Ascending aorta (tissue), 2 donors: ENCODE measurements around the gene MAFF. TPM values are rescaled to one million over a fixed set of nuclear protein-coding genes. Genes with fewer than 3 reads are reported as not detected.
A peak's percentile ranks its signal among the peaks of the same experiment; 100 is the strongest.

Experiments
- DNase-seq, 2 donors: peaks; one replicate each; pipeline ENCODE4 v3.0.0-alpha.2; 2019; ENCODE audit warnings: low spot score in 2 of 2
- H3K27ac ChIP-seq, 2 donors: fragments of 200-600 bp; sonication (generic); one replicate each; pipeline ENCODE4 v1.5.1; 2016 to 2017; ENCODE audit warnings: mild to moderate bottlenecking in 1 of 2
- H3K27me3 ChIP-seq: fragments of 200-600 bp; sonication (generic); one replicate; pipeline ENCODE4 v1.5.1; 2017
- H3K36me3 ChIP-seq, 2 donors: fragments of 200-600 bp; sonication (generic); one replicate each; pipeline ENCODE4 v1.5.1; 2016
- H3K4me1 ChIP-seq, 2 donors: fragments of 200-600 bp; sonication (generic); one replicate each; pipeline ENCODE4 v1.5.1; 2016 to 2017; ENCODE audit warnings: mild to moderate bottlenecking in 1 of 2
- H3K4me3 ChIP-seq, 2 donors: fragments of 200-600 bp; sonication (generic); one replicate each; pipeline ENCODE4 v1.5.1; 2016 to 2017; ENCODE audit warnings: mild to moderate bottlenecking in 1 of 2
- H3K9me3 ChIP-seq, 2 donors: fragments of 200-600 bp; sonication (generic); one replicate each; pipeline ENCODE4 v1.5.1; 2016
- CTCF ChIP-seq, 3 experiments: fragments of 200-600 bp in 2 of 3; fragments of 450-650 bp in 1 of 3; sonication (generic) in 2 of 3; IDR thresholded peaks; one replicate each; pipeline ENCODE4 v1.5.1; 2016 to 2019; ENCODE audit warnings: antibody characterized with exemption in 3 of 3, mild to moderate bottlenecking in 1 of 3, moderate library complexity in 1 of 3
- intact Hi-C: fragments of 100-400 bp; cut with DNase I; formaldehyde crosslinking; loops from one replicate; pipeline ENCODE4 v1.15.1; 2023
- total RNA-seq: library from RNA; depleted of rRNA; stranded (reverse); fragments of >200 nt; gene quantifications from one replicate; pipeline ENCODE4 v1.1.0, GENCODE V29; 2016

The MAFF gene
- total RNA-seq, 1 donor from 2014 or later: 183 TPM

- Histone ChIP-seq H3K36me3 (no peaks in the 10 kb centered on the region), H3K4me1 (peaks cover 0 to 11% of the 10 kb centered on the region in 2 donors), H3K27me3 (no peaks in the 10 kb centered on the region), H3K27ac (no peak overlapping the region), H3K9me3 (no peaks in the 10 kb centered on the region), H3K4me3 (no peak overlapping the region)
- intact Hi-C loops: no loop called here
- no peak for TF ChIP-seq CTCF (IDR thresholded peaks at IDR 0.05)
- no peak for DNase-seq
Observed at GRCh38 chr22:38189104-38189503, 12.7 kb upstream of the MAFF start.

GRCh38 chr22:38190581-38190980 lies 11.2 kb upstream of the MAFF start:
- H3K4me3 ChIP-seq: no peak overlapping the region
- intact Hi-C loops: no loop called here
- TF ChIP-seq CTCF (IDR thresholded peaks at IDR 0.05): no peak
- H3K9me3 ChIP-seq: no peaks in the 10 kb centered on the region
- H3K36me3 ChIP-seq: no peaks in the 10 kb centered on the region
- no peak for DNase-seq
- H3K27ac ChIP-seq: no peak overlapping the region
- H3K27me3 ChIP-seq: no peaks in the 10 kb centered on the region
- peaks cover 0 to 11% of the 10 kb centered on the region in 2 donors for H3K4me1 ChIP-seq

GRCh38 chr22:38191055-38191454 lies 10.7 kb upstream of the MAFF start:
- no peak for DNase-seq
- Histone ChIP-seq H3K4me1 (peaks cover 0 to 11% of the 10 kb centered on the region in 2 donors), H3K9me3 (no peaks in the 10 kb centered on the region), H3K36me3 (no peaks in the 10 kb centered on the region), H3K4me3 (no peak overlapping the region), H3K27ac (no peak overlapping the region), H3K27me3 (no peaks in the 10 kb centered on the region)
- TF ChIP-seq CTCF (IDR thresholded peaks at IDR 0.05): no peak
- intact Hi-C loops: no loop called here

GRCh38 chr22:38191731-38192474 lies 9.9 kb upstream of the MAFF start:
- intact Hi-C loops: no loop called here
- no peak overlapping the region for H3K4me3 ChIP-seq
- no peaks in the 10 kb centered on the region for H3K27me3 ChIP-seq
- H3K4me1 ChIP-seq: peaks cover 0 to 11% of the 10 kb centered on the region in 2 donors
- no peaks in the 10 kb centered on the region for H3K9me3 ChIP-seq
- no peak for TF ChIP-seq CTCF (IDR thresholded peaks at IDR 0.05)
- DNase-seq: no peak
- peak overlapping the region in 1 of 2 donors; percentile 10 for H3K27ac ChIP-seq
- H3K36me3 ChIP-seq: no peaks in the 10 kb centered on the region

- TF ChIP-seq CTCF (IDR thresholded peaks at IDR 0.05): no peak
- Histone ChIP-seq H3K27ac (no peak overlapping the region), H3K4me3 (no peak overlapping the region), H3K27me3 (no peaks in the 10 kb centered on the region), H3K9me3 (no peaks in the 10 kb centered on the region), H3K4me1 (peaks cover 0 to 11% of the 10 kb centered on the region in 2 donors), H3K36me3 (no peaks in the 10 kb centered on the region)
- intact Hi-C loops: no loop called here
- no peak for DNase-seq
Observed at GRCh38 chr22:38192475-38192863, 9.3 kb upstream of the MAFF start.
